Fibroblast of the conjunctiva (primary cell): ENCODE data around the gene PKMYT1.

Source experiments
- DNase-seq: peaks from one replicate; pipeline ENCODE4 v3.0.0-alpha.2; 2010; ENCODE audit warnings: low read depth

The PKMYT1 gene

GRCh38 chr16:2980227-2981176 lies at the start of gene PKMYT1:
Gene PKMYT1, minus strand, starts transcription at chr16:2980446. Its CDS starts 789 bp downstream, at chr16:2979657.
- peak; percentile 75 for DNase-seq

- DNase-seq, result no peak
These were observed 49.4 kb upstream of the PKMYT1 start for GRCh38 chr16:3029491-3030221.

GRCh38 chr16:3028716-3029319 lies 48.6 kb upstream of the PKMYT1 start:
- no peak for DNase-seq

GRCh38 chr16:3027983-3028715 lies 47.9 kb upstream of the PKMYT1 start:
- peak; percentile 27 for DNase-seq

- DNase-seq, result no peak
These were observed 47.2 kb upstream of the PKMYT1 start for GRCh38 chr16:3027489-3027795.

GRCh38 chr16:3026609-3027488 lies 46.6 kb upstream of the PKMYT1 start:
- DNase-seq, result no peak

GRCh38 chr16:3026003-3026378 lies 45.7 kb upstream of the PKMYT1 start:
- DNase-seq, result no peak

- no peak for DNase-seq
These were observed 45.1 kb upstream of the PKMYT1 start for GRCh38 chr16:3025032-3026002.

- DNase-seq, result peak; percentile 96
These were observed 43.6 kb upstream of the PKMYT1 start, which contains the start of the genes HCFC1R1 and THOC6 for GRCh38 chr16:3023669-3024478. Gene HCFC1R1, minus strand, starts transcription at chr16:3023942. Its CDS starts 1 bp downstream, at chr16:3023941. Gene THOC6, plus strand, starts transcription at chr16:3024035. Its CDS starts 292 bp downstream, at chr16:3024327.

- DNase-seq, result peak; percentile 72
These were observed 43.1 kb upstream of the PKMYT1 start for GRCh38 chr16:3023415-3023668.

DNA sequence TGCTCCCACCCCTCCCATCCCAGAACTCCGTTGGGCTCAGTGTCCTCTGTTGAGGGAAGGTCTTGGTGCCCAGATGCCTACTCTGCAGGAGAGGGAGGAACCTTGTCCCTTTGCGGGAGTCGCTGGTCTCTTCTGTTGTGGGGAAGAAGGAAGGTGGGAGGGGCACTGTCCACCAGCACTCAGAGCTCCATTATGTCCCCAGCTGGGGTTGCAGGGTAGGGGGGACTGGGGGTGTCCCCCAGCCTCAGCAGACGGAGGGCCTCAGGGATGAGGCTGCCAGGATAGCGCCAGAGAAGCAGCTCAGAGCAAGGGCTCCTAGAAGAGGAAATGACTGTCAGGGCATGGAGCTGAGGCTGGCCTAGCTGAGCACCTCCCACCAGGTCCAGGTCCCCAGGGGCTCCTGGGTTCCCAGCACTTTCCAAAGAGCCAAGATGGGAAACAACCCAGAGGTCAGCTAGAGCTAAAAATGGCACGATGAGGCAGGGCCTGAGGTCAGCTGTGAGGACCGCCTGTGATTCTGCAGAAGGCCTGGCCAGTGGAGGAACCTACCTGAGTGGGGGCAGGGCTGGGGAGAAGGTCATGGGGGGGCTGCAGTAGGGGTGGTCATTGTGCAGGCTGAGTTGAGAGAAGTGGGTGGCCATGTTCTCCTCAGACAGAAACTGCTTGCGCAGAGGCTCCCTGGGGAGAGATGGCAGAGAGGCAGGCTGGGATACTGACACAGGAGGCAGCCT lies 42.6 kb upstream of the PKMYT1 start:
- peak; percentile 34 for DNase-seq

- DNase-seq, result peak; percentile 94
These were observed 42.0 kb upstream of the PKMYT1 start for GRCh38 chr16:3022208-3022683.

DNA sequence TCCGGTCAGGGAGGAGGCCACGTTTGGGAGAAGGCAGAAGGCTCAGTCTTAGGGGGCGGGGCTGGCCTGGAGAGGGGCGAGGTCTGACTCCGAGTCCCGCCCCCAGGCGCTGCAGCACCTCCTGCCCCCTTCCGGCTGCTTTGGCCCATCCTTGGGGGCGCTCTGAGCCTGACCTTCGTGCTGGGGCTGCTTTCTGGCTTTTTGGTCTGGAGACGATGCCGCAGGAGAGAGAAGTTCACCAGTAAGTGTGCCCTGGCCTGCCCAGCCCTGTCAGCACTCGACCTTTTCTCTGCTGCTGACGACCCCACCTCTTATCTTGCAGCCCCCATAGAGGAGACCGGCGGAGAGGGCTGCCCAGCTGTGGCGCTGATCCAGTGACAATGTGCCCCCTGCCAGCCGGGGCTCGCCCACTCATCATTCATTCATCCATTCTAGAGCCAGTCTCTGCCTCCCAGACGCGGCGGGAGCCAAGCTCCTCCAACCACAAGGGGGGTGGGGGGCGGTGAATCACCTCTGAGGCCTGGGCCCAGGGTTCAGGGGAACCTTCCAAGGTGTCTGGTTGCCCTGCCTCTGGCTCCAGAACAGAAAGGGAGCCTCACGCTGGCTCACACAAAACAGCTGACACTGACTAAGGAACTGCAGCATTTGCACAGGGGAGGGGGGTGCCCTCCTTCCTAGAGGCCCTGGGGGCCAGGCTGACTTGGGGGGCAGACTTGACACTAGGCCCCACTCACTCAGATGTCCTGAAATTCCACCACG lies 41.4 kb upstream of the PKMYT1 start:
- peak; percentile 89 for DNase-seq

- peak; percentile 80 for DNase-seq
These were observed 40.6 kb upstream of the PKMYT1 start for GRCh38 chr16:3020604-3021448.

DNA sequence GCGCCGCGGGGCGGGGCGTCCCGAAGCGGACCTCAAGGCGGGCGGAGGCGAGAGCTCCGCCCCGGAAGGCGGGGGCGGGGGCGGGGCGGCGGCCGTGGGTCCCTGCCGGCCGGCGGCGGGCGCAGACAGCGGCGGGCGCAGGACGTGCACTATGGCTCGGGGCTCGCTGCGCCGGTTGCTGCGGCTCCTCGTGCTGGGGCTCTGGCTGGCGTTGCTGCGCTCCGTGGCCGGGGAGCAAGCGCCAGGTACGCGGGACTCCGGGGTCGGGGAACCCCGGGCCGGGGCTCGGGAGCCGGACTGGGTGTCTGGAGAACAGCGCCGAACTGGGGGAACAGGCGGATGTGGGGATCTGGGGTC lies 40.0 kb upstream of the PKMYT1 start, which contains the start of gene TNFRSF12A:
Gene TNFRSF12A, plus strand, starts transcription at position 122 of the 357 bp plus-strand sequence. Its CDS starts 30 bp downstream, at position 152.
- DNase-seq, result peak; percentile 35

GRCh38 chr16:3019594-3020246 lies 39.5 kb upstream of the PKMYT1 start:
- no peak for DNase-seq
